ENCODE data around the gene YJU2. TPM values are rescaled to one million over a fixed set of nuclear protein-coding genes. Genes with fewer than 3 reads are reported as not detected.

Gene YJU2
- total and polyA plus RNA-seq, 2 experiments from 2014 or later: 28.8 to 33.4 TPM

DNA sequence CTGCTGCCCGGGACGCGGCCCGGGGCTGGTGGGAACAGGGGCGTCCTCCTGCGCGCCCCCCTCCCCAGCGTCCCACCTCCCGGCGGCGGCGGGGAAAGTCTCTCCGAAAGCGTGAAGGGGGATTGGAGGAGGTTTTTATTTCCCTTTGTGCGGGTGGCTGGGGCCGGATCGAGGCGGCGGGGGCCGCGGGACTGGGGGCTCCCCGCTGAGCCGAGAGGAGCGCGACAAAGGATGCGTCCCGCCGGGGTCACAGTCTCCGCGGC, 32.3 kb downstream of the YJU2 start (continued):
- TF ChIP-seq, protein P1, sequence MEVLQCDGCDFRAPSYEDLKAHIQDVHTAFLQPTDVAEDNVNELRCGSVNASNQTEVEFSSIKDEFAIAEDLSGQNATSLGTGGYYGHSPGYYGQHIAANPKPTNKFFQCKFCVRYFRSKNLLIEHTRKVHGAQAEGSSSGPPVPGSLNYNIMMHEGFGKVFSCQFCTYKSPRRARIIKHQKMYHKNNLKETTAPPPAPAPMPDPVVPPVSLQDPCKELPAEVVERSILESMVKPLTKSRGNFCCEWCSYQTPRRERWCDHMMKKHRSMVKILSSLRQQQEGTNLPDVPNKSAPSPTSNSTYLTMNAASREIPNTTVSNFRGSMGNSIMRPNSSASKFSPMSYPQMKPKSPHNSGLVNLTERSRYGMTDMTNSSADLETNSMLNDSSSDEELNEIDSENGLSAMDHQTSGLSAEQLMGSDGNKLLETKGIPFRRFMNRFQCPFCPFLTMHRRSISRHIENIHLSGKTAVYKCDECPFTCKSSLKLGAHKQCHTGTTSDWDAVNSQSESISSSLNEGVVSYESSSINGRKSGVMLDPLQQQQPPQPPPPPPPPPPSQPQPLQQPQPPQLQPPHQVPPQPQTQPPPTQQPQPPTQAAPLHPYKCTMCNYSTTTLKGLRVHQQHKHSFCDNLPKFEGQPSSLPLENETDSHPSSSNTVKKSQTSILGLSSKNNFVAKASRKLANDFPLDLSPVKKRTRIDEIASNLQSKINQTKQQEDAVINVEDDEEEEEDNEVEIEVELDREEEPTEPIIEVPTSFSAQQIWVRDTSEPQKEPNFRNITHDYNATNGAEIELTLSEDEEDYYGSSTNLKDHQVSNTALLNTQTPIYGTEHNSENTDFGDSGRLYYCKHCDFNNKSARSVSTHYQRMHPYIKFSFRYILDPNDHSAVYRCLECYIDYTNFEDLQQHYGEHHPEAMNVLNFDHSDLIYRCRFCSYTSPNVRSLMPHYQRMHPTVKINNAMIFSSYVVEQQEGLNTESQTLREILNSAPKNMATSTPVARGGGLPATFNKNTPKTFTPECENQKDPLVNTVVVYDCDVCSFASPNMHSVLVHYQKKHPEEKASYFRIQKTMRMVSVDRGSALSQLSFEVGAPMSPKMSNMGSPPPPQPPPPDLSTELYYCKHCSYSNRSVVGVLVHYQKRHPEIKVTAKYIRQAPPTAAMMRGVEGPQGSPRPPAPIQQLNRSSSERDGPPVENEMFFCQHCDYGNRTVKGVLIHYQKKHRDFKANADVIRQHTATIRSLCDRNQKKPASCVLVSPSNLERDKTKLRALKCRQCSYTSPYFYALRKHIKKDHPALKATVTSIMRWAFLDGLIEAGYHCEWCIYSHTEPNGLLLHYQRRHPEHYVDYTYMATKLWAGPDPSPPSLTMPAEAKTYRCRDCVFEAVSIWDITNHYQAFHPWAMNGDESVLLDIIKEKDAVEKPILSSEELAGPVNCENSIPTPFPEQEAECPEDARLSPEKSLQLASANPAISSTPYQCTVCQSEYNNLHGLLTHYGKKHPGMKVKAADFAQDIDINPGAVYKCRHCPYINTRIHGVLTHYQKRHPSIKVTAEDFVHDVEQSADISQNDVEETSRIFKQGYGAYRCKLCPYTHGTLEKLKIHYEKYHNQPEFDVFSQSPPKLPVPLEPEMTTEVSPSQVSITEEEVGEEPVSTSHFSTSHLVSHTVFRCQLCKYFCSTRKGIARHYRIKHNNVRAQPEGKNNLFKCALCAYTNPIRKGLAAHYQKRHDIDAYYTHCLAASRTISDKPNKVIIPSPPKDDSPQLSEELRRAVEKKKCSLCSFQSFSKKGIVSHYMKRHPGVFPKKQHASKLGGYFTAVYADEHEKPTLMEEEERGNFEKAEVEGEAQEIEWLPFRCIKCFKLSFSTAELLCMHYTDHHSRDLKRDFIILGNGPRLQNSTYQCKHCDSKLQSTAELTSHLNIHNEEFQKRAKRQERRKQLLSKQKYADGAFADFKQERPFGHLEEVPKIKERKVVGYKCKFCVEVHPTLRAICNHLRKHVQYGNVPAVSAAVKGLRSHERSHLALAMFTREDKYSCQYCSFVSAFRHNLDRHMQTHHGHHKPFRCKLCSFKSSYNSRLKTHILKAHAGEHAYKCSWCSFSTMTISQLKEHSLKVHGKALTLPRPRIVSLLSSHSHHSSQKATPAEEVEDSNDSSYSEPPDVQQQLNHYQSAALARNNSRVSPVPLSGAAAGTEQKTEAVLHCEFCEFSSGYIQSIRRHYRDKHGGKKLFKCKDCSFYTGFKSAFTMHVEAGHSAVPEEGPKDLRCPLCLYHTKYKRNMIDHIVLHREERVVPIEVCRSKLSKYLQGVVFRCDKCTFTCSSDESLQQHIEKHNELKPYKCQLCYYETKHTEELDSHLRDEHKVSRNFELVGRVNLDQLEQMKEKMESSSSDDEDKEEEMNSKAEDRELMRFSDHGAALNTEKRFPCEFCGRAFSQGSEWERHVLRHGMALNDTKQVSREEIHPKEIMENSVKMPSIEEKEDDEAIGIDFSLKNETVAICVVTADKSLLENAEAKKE (CRISPR knock-in tag; IDR thresholded peaks at IDR 0.05): no peak
- TF ChIP-seq, protein P2, sequence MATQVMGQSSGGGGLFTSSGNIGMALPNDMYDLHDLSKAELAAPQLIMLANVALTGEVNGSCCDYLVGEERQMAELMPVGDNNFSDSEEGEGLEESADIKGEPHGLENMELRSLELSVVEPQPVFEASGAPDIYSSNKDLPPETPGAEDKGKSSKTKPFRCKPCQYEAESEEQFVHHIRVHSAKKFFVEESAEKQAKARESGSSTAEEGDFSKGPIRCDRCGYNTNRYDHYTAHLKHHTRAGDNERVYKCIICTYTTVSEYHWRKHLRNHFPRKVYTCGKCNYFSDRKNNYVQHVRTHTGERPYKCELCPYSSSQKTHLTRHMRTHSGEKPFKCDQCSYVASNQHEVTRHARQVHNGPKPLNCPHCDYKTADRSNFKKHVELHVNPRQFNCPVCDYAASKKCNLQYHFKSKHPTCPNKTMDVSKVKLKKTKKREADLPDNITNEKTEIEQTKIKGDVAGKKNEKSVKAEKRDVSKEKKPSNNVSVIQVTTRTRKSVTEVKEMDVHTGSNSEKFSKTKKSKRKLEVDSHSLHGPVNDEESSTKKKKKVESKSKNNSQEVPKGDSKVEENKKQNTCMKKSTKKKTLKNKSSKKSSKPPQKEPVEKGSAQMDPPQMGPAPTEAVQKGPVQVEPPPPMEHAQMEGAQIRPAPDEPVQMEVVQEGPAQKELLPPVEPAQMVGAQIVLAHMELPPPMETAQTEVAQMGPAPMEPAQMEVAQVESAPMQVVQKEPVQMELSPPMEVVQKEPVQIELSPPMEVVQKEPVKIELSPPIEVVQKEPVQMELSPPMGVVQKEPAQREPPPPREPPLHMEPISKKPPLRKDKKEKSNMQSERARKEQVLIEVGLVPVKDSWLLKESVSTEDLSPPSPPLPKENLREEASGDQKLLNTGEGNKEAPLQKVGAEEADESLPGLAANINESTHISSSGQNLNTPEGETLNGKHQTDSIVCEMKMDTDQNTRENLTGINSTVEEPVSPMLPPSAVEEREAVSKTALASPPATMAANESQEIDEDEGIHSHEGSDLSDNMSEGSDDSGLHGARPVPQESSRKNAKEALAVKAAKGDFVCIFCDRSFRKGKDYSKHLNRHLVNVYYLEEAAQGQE (IDR thresholded peaks at IDR 0.05; ENCODE audit: unreplicated experiment): no peak

DNA sequence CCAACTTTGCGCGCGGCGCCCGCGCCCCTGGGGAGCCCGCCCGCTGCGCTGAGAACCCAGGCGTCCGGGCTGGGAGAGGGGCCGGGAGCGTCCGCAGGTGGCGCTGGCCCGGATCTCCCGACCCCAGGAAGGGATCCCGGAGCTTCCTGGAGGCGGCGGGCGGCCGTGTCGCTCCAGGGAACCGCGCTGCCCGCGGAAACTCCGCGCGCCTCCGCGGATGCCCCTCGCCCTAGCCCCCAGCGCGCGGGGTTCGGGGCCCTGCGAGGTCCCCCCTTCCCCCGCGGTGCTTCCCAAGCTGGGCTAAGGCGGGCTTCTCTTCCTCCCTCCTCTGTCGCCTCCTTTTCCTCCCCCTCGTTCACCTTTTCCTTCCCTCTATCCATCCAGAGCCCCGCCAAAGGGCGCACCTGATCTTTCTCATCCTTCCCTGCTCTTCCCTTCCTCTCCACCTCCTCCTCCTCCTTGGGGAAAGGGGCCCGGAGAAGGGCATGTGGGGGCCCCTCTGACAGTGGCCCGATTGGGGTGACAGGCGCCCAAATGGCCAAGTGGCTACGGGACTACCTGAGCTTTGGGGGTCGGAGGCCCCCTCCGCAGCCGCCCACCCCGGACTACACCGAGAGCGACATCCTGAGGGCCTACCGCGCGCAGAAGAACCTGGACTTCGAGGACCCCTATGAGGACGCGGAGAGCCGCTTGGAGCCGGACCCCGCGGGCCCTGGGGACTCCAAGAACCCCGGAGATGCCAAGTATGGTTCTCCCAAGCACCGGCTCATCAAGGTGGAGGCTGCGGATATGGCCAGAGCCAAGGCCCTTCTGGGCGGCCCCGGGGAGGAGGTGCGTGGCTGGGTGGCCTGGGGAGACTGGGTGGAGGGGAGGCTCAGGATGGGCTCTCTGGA, 32.9 kb downstream of the YJU2 start:
- Histone ChIP-seq H3K27me3 (ENCODE audit: insufficient read depth) (peaks cover 44% of the 10 kb centered on the region), H3K4me3 (peak overlapping the region; percentile 85), H3K4me1 (ENCODE audit: insufficient read depth) (peaks cover 4% of the 10 kb centered on the region; the same call in 1 of the 2 replicates), H3K4me2 (peak overlapping the region; percentile 95), H2AFZ (peak overlapping the region; percentile 92), H3K79me2 (replicated peaks; ENCODE audit: insufficient read depth) (no peaks in the 10 kb centered on the region), H3K36me3 (ENCODE audit: insufficient read depth) (no peaks in the 10 kb centered on the region), H3K27ac (ENCODE audit: low read depth) (no peak overlapping the region), H3K9me2 (ENCODE audit: insufficient read depth) (no peaks in the 10 kb centered on the region), H4K20me1 (replicated peaks; ENCODE audit: insufficient read depth) (no peaks in the 10 kb centered on the region), H3F3A (replicated peaks; ENCODE audit: low read depth) (peaks cover 5% of the 10 kb centered on the region; the same call in 1 of the 2 replicates)
- peak; percentile 20 for ATAC-seq
- peak; percentile 45 for DNase-seq (ENCODE audit: low spot score)
- Mint-ChIP-seq H3K4me3 (peak overlapping the region; percentile 85), H3K36me3 (ENCODE audit: low read depth) (no peaks in the 10 kb centered on the region), H3K27me3 (ENCODE audit: insufficient read depth, low read depth, poor library complexity) (peaks cover 38% of the 10 kb centered on the region), H3K9me3 (no peaks in the 10 kb centered on the region), H3K27ac (no peak overlapping the region), H3K4me1 (peaks cover 6% of the 10 kb centered on the region; the same call in 2 of the 3 replicates)
- TF ChIP-seq POLR2AphosphoS5 (IDR thresholded peaks at IDR 0.05; ENCODE audit: low read depth): no peak
- TF ChIP-seq, protein P2 (IDR thresholded peaks at IDR 0.05; ENCODE audit: unreplicated experiment): no peak
- no peak for TF ChIP-seq ZNF114 (CRISPR knock-in tag; IDR thresholded peaks at IDR 0.05)
- TF ChIP-seq EZH2 (IDR thresholded peaks at IDR 0.05; ENCODE audit: low read depth, unreplicated experiment): peak; percentile 16
